NCI-H1092 treated with DMSO at 0.1 percent for 48 hours (cell line): ENCODE data around the gene LRRC8E.
A peak's percentile ranks its signal among the peaks of the same experiment; 100 is the strongest.
"Not testable (repeated sequence)": the region's sequence is repeated elsewhere in the genome, so short reads cannot be mapped to it uniquely, and the experiment has no call there.

Experiments used
- DNase-seq: peaks from one replicate; lab custom pipeline; 2025; lab: John Stamatoyannopoulos, UW

LRRC8E gene

DNA sequence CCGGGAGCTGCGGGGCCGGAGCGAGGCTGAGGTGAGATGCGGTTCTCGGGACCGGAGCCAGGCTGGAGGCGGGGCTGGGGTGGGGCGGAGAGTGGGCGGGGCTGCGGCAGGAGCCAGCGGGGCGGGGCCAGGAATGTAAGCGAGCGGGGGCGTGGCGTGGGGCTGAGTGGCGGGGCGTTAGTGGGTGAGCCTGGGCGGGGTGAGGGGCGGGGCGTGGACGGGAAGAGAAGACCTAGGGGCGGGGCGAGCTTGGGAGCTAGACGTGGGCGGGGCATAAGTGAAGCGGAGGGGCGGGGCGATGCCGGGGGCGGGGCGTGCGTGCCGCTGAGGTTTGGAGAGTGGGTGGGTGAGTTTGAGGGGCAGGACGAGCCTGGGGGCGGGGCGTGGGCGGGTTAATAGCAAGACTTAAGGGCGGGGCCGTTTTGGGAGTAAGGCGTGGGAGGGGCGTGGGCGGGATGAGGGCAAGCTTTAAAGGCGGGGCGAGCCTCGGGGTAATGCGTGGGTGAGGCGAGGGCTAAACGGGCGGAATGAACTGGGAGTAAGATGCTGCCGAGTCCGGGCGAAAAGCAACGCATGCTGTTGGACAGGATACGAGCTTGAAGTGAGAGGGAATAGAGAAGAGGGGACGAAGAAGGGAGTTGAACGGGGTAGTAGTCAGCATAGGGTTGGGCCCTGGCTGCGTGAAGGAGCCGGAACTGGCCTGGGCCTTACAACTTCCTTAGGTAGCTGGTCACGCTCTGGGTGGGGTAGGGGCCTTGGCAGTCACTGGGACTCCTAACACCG, 32.4 kb downstream of the LRRC8E start:
- DNase-seq, result peak; percentile 95

DNA sequence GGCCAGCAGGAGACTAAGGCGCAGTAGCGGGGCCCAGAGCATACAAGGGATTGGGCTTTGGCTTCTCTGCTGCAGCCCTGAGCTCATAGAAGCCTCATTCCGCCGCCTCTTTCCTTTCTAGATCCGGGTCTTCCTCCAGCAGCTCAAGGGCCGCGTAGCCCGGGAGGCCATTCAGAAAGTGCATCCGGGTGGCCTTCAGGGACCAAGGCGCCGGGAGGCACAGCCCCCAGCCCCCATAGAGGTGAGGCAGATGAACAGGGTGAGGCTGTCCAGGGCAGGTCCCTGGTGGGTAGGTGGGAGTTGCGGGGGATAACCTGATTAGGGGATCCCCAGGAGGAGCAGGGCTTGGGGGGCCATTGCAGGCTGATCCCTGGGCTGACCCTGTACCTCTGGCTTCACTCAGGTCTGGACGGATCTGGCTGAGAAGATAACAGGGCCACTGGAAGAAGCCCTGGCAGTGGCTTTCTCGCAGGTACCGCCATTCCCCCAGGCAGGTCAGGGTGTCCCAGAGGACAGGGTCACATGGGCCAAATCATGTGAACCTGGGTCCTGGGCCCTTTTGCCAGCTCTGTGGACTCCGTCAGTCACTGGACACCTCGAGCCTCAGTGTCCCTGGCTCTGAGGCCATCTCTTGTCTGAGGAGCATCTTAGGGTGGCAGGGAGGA, 33.1 kb downstream of the LRRC8E start:
- no peak for DNase-seq

DNA sequence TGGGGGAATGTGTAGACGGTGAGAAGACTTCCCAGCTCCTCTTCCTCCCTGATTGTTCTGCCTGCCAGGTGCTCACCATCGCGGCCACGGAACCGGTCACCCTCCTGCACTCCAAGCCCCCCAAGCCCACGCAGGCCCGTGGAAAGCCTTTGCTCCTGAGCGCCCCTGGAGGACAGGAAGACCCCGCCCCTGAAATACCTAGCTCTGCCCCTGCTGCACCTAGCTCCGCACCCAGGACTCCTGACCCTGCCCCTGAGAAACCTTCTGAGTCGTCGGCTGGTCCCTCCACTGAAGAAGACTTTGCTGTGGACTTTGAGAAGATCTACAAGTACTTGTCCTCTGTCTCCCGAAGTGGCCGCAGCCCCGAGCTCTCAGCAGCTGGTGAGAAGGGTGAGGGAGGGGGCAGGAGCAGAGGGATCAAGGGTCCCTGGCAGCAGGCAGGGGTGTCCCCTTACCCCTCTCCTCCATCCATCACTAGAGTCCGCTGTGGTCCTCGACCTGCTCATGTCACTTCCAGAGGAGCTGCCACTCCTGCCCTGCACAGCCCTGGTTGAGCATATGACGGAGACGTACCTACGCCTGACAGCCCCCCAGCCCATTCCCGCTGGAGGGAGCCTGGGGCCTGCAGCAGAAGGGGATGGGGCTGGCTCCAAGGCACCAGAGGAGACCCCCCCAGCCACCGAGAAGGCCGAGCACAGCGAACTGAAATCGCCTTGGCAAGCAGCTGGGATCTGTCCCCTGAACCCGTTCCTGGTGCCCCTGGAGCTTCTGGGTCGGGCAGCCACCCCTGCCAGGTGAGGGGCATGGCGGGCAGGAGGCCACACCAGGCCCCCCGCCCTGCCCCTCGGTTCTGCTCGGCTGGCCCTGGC, 33.9 kb downstream of the LRRC8E start:
- no peak for DNase-seq

DNA sequence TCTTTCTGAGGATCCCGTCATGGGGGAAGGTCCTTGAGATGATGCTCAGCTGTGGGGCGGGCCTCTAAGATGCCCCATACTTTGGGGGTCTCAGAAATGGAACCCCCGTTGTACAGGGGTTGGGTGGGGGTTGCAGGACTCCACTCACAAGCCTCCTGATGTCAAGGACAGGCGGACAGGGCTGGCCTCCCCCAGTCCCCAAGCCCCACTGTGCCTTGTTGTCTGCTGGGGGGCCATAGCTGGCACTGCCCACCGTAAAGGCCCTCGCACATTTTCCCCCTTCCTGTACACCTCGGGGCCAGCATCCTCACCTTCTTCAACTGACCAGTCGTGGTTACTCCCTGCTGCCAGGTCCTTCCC, 34.5 kb downstream of the LRRC8E start:
- DNase-seq, result no peak

DNA sequence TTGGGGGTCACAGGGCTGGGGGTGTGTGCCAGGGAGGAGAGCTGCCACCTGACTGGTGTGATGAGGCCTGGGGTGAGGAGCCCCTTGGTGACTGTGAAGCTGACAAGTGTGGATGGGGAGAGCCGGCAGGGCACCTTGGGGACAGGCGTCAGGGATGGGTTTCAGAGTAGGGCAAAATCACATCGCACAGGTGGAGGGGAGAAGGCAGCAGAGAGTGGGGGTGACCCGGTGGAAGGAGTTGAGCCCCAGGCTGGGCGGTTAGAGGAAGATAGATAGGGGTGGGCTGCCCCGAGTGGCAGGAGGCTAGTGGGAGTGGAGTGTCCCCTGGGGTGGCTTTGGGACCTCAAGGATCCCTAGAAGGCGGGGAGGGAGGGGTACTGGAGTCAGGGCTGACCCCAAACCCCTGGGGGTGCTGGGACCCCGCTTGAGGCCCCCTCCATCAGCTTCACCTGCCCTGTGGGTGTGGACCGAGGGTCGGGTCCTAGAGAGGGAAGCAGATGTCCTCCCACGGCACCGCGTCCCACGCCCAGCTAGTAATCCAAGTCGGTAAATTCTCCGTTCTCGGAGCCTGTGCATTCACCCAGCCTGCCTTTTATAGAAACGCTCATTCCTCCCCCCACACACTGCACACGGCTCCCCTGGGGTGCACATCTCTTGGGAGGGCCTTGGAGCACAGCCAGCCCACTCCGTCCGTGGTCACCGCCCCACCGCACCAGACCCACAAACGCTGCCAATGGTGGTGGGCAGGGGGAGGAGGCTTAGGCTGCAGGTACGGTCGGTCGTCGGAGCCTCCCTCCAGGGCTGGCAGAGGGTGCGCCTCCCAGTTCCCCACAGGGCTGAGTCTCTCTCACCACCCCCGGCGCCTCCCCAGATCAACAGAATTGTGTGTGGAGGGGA, 35.2 kb downstream of the LRRC8E start:
- DNase-seq, result no peak

DNA sequence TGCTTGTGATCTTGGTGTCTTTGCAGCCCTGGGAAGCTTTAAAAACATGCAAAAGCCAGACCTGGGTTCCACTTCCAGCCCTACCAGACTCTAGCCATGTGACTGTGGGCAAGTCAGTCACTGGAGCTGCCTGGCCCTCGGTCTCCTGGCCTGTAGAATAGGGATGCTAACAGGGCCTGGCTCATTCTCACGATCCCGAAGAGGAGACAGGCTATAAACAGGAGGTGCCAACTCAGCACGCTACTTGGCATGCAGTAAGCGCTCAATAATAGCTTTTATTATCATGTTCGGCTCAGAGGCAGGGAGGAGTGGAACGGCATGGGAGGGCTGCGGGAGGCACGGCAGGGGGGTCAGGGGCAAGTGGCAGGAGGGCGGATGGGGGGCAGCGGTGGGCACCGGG, 35.9 kb downstream of the LRRC8E start:
- no peak for DNase-seq

DNA sequence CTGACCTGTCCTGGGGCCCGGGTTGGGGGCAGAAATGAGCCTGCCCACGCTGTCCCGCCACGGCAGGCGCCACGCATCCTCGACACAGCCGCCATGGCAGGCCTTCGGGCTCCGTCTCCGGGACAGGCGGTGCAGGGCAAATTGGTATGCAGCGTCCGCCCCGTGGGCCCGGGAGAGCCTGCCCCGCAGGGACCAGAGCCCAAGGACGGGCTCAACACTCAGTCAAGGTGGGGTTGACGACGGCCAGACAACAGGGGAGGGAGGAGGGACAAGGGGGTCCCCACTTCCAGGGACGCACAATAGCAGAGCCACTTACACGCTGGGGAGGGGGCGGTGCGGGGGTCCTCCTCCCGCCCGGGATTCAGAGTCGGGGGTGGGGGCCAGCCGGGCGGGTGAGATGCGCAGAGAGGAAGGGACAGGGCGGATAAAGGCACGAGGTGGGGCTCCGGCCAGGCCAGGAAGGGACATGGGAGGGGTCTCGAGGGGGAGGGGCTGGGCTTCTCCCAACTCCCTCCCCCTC, 36.4 kb downstream of the LRRC8E start:
- DNase-seq, result no peak

DNA sequence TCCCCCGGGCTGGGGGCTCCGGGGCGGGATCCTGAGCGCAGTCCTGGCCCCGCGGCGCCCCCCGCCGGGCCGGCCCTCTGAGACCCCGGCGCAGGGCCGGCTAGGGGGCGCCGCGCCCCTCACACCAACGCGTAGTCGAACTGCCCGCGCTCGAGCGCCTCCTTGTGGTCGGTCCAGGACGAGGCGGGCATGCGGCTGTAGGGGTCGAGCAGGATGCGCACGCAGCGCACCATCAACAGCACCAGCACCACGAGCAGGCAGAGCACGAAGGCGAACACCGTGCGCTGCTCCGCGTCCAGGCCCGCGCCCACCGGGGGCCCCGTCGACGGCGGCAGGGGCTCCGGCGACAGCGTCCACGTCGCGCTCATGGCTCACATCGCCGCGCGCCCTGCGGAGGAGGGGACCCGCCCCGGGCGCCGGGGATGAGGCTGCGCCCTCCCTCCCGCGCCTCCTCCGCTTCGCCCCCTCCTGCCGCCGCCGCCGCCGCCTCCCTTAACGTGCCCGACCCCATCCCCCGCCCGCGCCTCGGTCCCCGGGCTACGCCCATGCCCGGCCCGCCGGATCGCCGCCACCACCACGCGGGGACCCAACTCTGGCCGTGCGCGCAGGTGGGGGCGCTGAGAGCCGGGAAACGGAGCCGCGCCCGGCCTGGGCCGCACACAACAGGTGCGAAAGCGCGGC, 37.0 kb downstream of the LRRC8E start:
- peak; percentile 75 for DNase-seq

DNA sequence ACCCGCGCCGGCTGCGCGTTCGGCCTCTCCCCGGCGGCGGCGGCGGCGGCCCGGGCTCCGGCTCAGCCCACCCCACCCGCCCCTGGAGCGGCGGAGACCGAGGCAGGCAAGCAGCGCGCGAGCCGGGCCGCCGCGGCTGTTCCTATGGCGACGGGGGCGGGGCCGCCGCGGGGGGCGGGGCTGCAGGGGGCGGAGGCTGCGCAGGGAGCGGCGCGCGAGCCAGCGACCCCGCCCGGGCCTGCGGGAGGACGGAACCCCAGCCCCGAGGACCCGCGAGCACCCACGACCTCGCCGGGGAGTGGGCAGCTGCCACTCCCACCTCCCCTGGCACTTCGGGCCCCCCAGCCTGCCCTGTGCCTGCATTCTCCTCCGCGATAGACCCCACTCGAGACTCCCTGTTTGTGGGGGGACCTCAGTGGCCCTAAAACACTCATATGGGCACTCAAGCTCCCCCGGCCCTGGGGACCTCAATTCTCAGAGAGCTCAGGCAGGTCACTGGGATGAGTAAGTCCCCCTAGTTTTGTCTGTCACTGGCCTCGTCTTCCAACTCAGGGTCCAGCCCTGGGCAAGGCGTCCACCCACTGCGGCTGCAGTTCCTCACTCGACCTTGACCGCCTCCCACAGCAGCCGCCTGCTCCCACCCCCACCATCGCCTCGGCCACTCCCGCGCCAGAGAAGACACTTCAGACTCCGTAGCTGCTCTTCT, 37.9 kb downstream of the LRRC8E start, which contains the start of gene CTXN1:
Gene CTXN1 (minus strand): TSS at position 115 of the 706 bp plus-strand sequence. CDS start 597 bp downstream, outside the sequence.
- DNase-seq, result peak; percentile 51

DNA sequence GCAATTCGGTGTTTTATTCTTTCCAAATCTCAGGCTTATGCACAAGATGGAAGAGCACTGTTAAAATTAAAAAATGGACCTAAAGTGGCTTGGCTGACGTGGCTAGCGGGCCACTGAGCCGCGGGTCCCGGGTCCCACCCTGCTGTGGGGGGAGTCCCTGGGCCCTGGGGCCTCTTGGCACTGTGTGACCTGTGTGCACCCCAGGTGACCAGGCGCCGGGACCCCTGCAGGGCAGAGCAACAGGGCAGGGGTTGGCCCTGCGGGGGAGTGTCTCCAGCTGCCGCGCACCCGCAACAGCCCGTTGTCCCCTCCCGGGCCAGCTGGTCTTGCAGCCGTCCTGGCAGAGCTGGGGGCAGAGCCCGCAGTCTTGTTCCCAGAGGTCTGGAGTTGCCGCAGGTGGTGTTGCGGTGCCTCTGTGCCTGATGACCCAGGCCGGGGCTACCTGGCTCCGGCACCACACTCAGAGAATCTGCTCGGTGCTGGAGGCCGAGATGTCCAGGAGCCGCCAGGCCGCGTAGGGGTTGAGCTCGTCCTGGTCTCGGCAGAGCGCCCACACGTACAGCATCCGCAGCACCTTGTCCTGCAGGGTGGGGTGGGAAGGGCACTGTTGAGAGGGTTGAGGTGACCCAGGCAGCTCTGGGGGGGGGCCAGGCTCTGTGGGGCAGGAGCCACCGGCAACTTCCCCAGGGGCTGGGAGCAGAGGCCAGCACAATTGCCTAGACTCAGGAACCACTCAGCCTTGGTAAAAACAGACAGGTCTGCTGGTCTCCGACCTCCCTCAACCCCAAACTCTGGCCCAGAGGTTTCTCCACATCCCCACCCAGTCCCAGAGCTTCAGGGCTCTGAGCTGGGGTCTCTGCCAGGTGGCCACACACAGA, 38.7 kb downstream of the LRRC8E start:
- DNase-seq, result no peak

DNA sequence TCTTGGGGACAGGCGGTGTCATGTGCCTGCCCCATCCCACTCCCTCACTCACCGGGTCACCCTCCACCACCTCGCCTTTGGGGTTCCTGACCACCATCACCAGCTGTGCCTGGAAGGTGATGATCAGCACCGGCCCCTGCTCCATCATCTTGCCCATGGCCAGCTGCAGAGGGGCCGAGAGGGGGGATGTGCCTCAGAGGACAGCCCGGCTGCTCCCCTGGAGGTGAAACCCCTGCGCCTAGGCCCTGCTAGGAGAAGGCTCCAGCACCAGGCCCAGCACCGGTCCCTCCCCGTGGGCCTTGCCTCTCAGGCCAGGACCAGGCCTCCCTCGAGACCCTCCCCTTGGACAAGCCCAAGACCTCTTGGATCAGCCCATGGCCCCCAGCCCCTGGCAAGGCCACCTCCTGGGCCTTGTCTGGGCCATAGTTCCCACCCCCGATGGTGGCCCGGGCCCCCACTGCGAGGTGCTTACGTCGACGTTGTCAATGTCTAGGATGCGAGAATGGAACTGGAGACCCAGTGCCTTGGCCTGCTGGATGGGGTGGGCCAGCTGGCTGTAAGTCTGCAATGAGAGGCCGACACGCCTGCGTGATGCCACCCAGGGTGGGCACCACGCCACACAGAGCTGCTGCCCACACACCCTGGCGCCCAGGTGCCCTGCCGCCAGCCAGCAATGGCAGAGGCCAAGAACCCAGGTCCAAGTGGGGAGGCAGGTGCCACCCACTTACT, 39.5 kb downstream of the LRRC8E start:
- no peak for DNase-seq

DNA sequence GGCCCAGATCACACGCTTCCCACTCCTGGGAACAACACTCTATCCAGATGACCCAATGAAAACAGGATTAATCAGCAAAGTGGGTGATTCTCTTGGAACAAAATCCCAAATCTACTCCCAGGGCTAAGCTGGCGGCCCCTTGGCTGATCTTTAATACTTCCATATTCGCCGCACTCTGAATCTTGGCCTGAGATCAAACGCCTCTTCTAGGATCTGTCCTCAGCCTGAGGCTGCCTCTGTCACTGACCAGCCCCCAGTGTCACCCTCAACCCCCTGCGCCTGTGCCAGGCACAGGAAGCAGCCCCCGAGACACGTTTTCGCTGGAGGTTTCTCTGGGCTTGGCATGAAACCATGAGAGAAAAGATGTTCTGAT, 40.0 kb downstream of the LRRC8E start:
- DNase-seq, result no peak

DNA sequence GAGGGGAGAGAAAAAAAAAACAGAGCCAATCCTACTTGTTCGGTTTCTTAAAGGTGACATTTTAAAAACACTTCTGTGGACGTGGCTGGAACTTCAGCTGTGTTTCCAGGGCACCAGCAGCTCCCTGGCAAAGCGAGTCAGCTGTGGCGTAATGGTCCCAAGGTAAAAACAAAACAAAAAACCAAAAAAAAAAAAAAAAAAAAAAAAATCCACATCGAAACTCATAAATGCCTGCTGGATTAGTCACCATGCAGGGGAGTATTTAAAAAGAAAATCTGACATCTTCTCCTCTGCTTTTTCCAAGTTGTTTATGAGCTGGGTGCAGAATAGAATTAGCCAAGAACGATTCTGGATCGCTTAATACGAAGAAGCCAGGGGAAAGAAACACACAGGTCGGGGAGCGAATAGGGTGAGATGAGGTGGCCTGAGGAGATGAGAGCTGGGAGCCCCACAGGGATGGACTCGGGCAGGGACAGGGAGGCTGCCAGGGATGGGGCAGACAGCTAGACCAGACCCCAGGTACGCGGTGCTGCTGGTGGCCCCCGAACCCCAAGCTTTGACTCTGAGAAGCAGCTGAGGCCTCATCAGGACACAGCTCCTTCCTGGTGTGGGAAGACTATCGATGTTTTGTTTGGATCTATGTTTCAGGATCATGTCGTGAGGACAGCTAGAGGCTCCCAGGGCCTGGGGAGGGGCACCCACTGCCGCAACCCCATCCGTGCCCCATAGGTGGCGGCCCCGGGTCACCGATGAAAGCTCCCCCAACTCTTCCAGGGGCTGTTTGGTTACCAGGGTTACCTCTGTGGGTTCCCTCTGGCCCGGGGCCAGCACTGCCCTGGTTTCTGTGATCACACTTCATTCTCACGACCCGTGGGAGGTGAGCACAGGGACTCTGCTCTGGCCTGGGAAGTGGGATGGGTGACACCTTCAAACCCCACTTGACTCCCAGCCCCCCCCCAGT, 40.7 kb downstream of the LRRC8E start:
- no peak for DNase-seq

DNA sequence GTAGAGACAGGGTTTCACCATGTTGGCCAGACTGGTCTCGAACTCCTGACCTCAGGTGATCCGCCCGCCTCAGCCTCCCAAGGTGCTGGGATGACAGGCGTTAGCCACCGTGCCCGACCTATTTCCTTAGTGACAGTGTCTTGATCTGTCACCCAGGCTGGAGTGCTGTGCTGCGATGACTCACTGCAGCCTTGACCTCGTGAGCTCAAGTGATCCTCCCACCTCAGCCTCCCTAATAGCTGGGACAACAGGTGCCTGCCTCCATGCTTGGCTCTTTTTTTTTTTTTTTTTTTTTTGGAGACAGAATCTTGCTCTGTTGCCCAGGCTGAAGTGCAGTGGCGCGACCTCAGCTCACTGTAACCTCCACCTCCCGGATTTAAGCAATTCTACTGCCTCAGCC, 41.7 kb downstream of the LRRC8E start:
- not testable (repeated sequence) for DNase-seq

DNA sequence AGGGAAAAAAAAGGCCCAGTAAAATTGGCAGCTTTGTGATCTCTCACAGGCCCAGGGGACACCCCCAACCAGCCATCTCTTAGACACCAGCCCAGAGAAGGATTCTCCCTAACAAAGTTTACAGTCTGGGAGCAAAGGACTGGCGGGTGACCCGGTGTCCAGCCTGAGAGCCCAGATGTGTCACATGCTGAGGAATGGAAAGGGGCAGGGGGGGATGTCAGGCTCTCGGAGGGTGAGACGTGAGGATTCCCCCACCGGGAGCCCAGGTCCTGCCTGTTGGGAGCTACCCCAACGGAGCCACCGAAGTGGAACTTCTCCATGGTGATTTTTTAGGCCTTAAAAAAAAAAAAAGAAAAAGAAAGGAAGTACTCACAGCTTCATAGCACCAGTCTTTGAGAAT, 42.5 kb downstream of the LRRC8E start:
- no peak for DNase-seq

DNA sequence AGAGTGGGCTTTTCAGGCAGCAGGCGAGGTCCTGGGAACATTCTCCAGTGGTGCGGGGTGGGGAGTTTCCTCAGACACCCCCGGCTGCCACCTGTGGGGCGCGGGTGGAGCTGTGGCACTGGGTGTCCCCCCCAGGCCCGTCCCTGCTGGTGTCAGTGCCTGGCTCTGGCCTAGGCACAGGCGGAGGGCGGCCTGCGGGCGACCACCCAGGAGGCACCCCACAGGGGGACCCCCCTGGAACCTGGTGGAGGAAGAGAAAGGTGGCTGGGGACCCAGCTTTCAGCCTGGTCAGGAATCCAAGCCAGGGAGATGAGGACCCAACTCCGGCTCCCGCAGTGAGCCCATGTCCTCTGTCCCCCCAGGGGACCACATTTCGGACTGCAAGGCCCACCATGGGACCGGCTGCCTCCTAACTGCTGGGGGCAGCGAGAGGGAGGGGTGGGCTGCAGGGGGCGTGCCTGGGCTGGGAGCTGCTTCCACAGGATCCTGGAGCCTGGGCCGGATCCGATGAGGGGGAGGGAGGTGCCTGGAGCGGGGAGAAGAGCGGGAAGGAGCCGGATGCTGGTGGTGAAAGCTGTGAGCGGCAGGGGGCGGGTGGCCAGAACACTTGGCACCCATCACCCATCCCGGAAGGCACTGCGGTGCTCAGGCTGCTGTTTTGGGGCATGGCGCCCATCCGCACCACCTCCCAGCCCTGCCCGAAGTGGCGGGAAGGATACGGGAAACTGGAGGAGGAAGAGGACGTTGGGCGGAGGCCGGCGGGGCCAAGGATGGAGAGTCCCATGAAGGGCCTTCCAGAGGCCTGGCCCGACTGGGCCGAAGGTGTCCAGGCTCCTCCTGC, 43.1 kb downstream of the LRRC8E start:
- DNase-seq, result no peak
